ENCODE results near the gene LEMD2. TPM values are rescaled to one million over a fixed set of nuclear protein-coding genes. Genes with fewer than 3 reads are reported as not detected.

LEMD2 gene
- total RNA-seq, 5 donors from 2014 or later (not counting 1 experiment from before 2014, with no cell fraction given), result 115 to 125 (median 118) TPM

- Histone ChIP-seq H3K4me3 (ENCODE audit: control insufficient read depth in 1 of 2, extremely low read depth in 1 of 2, low read length in 1 of 2) (no peak overlapping the region), H3K27me3 (replicated peaks in 1 of 2; ENCODE audit: control insufficient read depth in 2 of 2, extremely low read depth in 1 of 2, insufficient read depth in 2 of 2, low read length in 1 of 2) (peaks cover 0 to 56% of the 10 kb centered on the region in 2 experiments), H3K9me3 (no peaks in the 10 kb centered on the region), H3K4me1 (ENCODE audit: control insufficient read depth in 1 of 2, extremely low read depth in 1 of 2, insufficient read depth in 2 of 2, low read length in 2 of 2) (no peaks in the 10 kb centered on the region), H3K27ac (ENCODE audit: low read length) (no peak overlapping the region), H3K36me3 (ENCODE audit: control insufficient read depth in 2 of 2, extremely low read depth in 1 of 2, insufficient read depth in 1 of 2, low read length in 1 of 2) (no peaks in the 10 kb centered on the region)
- H3K27ac Mint-ChIP-seq, result no peak overlapping the region
- H3K4me3 Mint-ChIP-seq, result no peak overlapping the region
- ChIA-PET CTCF (no interaction called here), POLR2A (no interaction called here)
- no peaks in the 10 kb centered on the region for H3K9me3 Mint-ChIP-seq
- WGBS (ENCODE audit: insufficient coverage), result 62% methylated on average over 10 of the region's 10 CpGs
- peaks cover 13 to 40% of the 10 kb centered on the region in 2 donors for H3K27me3 Mint-ChIP-seq
- H3K4me1 Mint-ChIP-seq, result no peaks in the 10 kb centered on the region
- DNase-seq (no peak), ATAC-seq (replicated peaks in 1 of 4) (no peak)
- H3K36me3 Mint-ChIP-seq, result no peaks in the 10 kb centered on the region
Observed at GRCh38 chr6:33797626-33798342, 8.9 kb upstream of the LEMD2 start.

GRCh38 chr6:33794910-33795623, 6.1 kb upstream of the LEMD2 start:
- POLR2A ChIA-PET, result interaction anchor here in 1 of 2 donors (0.5 kb wide), 1 partner anchor 319 kb away, joined by 3 read pairs; no protein-coding TSS in a partner anchor
- no peak for ATAC-seq (replicated peaks in 1 of 4)
- Histone ChIP-seq H3K9me3 (no peaks in the 10 kb centered on the region), H3K4me1 (ENCODE audit: control insufficient read depth in 1 of 2, extremely low read depth in 1 of 2, insufficient read depth in 2 of 2, low read length in 2 of 2) (no peaks in the 10 kb centered on the region), H3K4me3 (ENCODE audit: control insufficient read depth in 1 of 2, extremely low read depth in 1 of 2, low read length in 1 of 2) (no peak overlapping the region), H3K27me3 (replicated peaks in 1 of 2; ENCODE audit: control insufficient read depth in 2 of 2, extremely low read depth in 1 of 2, insufficient read depth in 2 of 2, low read length in 1 of 2) (peaks cover 0 to 35% of the 10 kb centered on the region in 2 experiments), H3K27ac (ENCODE audit: low read length) (no peak overlapping the region), H3K36me3 (ENCODE audit: control insufficient read depth in 2 of 2, extremely low read depth in 1 of 2, insufficient read depth in 1 of 2, low read length in 1 of 2) (no peaks in the 10 kb centered on the region)
- DNase-seq, result no peak
- WGBS (ENCODE audit: insufficient coverage), result 79% methylated on average over 8 of the region's 14 CpGs
- peaks cover 13 to 32% of the 10 kb centered on the region in 2 donors for H3K27me3 Mint-ChIP-seq
- H3K4me3 Mint-ChIP-seq, result no peak overlapping the region
- H3K27ac Mint-ChIP-seq, result no peak overlapping the region
- peaks cover 0 to 3% (median 0%) of the 10 kb centered on the region in 3 donors for H3K4me1 Mint-ChIP-seq
- CTCF ChIA-PET, result no interaction called here
- H3K9me3 Mint-ChIP-seq, result no peaks in the 10 kb centered on the region
- H3K36me3 Mint-ChIP-seq, result no peaks in the 10 kb centered on the region

GRCh38 chr6:33792981-33793380, 4.1 kb upstream of the LEMD2 start:
- ChIA-PET POLR2A (interaction anchor here in 1 of 2 donors (0.7 kb wide), 1 partner anchor 65 kb away, joined by 3 read pairs; no protein-coding TSS in a partner anchor), CTCF (no interaction called here)
- H3K27ac Mint-ChIP-seq, result no peak overlapping the region
- H3K36me3 Mint-ChIP-seq, result no peaks in the 10 kb centered on the region
- 80% methylated on average over 5 of the region's 10 CpGs for WGBS (ENCODE audit: insufficient coverage)
- Histone ChIP-seq H3K27ac (ENCODE audit: low read length) (no peak overlapping the region), H3K9me3 (no peaks in the 10 kb centered on the region), H3K4me1 (ENCODE audit: control insufficient read depth in 1 of 2, extremely low read depth in 1 of 2, insufficient read depth in 2 of 2, low read length in 2 of 2) (peaks cover 0 to 8% of the 10 kb centered on the region in 2 experiments), H3K36me3 (ENCODE audit: control insufficient read depth in 2 of 2, extremely low read depth in 1 of 2, insufficient read depth in 1 of 2, low read length in 1 of 2) (no peaks in the 10 kb centered on the region), H3K27me3 (replicated peaks in 1 of 2; ENCODE audit: control insufficient read depth in 2 of 2, extremely low read depth in 1 of 2, insufficient read depth in 2 of 2, low read length in 1 of 2) (peaks cover 0 to 30% of the 10 kb centered on the region in 2 experiments), H3K4me3 (ENCODE audit: control insufficient read depth in 1 of 2, extremely low read depth in 1 of 2, low read length in 1 of 2) (no peak overlapping the region)
- H3K4me1 Mint-ChIP-seq, result peaks cover 9 to 13% (median 12%) of the 10 kb centered on the region in 3 donors
- no peak overlapping the region for H3K4me3 Mint-ChIP-seq
- no peak for ATAC-seq (replicated peaks in 1 of 4)
- H3K9me3 Mint-ChIP-seq, result no peaks in the 10 kb centered on the region
- DNase-seq, result no peak
- peaks cover 9 to 17% of the 10 kb centered on the region in 2 donors for H3K27me3 Mint-ChIP-seq

GRCh38 chr6:33791620-33792019, 2.7 kb upstream of the LEMD2 start:
- POLR2A ChIA-PET, result no interaction called here
- H3K4me1 Mint-ChIP-seq, result peaks cover 22 to 27% (median 26%) of the 10 kb centered on the region in 3 donors
- H3K9me3 Mint-ChIP-seq, result no peaks in the 10 kb centered on the region
- H3K36me3 Mint-ChIP-seq, result peaks cover 5% of the 10 kb centered on the region
- Histone ChIP-seq H3K27ac (ENCODE audit: low read length) (no peak overlapping the region), H3K9me3 (no peaks in the 10 kb centered on the region), H3K36me3 (ENCODE audit: control insufficient read depth in 2 of 2, extremely low read depth in 1 of 2, insufficient read depth in 1 of 2, low read length in 1 of 2) (peaks cover 0 to 2% of the 10 kb centered on the region in 2 donors), H3K27me3 (replicated peaks in 1 of 2; ENCODE audit: control insufficient read depth in 2 of 2, extremely low read depth in 1 of 2, insufficient read depth in 2 of 2, low read length in 1 of 2) (peaks cover 0 to 23% of the 10 kb centered on the region in 2 experiments), H3K4me3 (ENCODE audit: control insufficient read depth in 1 of 2, extremely low read depth in 1 of 2, low read length in 1 of 2) (no peak overlapping the region), H3K4me1 (ENCODE audit: control insufficient read depth in 1 of 2, extremely low read depth in 1 of 2, insufficient read depth in 2 of 2, low read length in 2 of 2) (peaks cover 12 to 21% of the 10 kb centered on the region in 2 experiments)
- peaks cover 0 to 8% of the 10 kb centered on the region in 2 donors for H3K27me3 Mint-ChIP-seq
- ATAC-seq (replicated peaks in 1 of 4), result no peak
- CTCF ChIA-PET, result interaction anchor here in 1 of 2 donors (0.7 kb wide), 1 partner anchor 372 kb away, joined by 3 read pairs; no protein-coding TSS in a partner anchor
- no peak for DNase-seq
- WGBS (ENCODE audit: insufficient coverage), result 83% methylated on average over 4 of the region's 7 CpGs
- no peak overlapping the region for H3K4me3 Mint-ChIP-seq
- no peak overlapping the region for H3K27ac Mint-ChIP-seq

- Histone ChIP-seq H3K27me3 (replicated peaks in 1 of 2; ENCODE audit: control insufficient read depth in 2 of 2, extremely low read depth in 1 of 2, insufficient read depth in 2 of 2, low read length in 1 of 2) (peaks cover 0 to 16% of the 10 kb centered on the region in 2 experiments), H3K4me1 (ENCODE audit: control insufficient read depth in 1 of 2, extremely low read depth in 1 of 2, insufficient read depth in 2 of 2, low read length in 2 of 2) (peaks cover 17 to 25% of the 10 kb centered on the region in 2 experiments), H3K36me3 (ENCODE audit: control insufficient read depth in 2 of 2, extremely low read depth in 1 of 2, insufficient read depth in 1 of 2, low read length in 1 of 2) (peaks cover 0 to 2% of the 10 kb centered on the region in 2 donors), H3K9me3 (no peaks in the 10 kb centered on the region), H3K27ac (ENCODE audit: low read length) (no peak overlapping the region), H3K4me3 (ENCODE audit: control insufficient read depth in 1 of 2, extremely low read depth in 1 of 2, low read length in 1 of 2) (no peak overlapping the region)
- POLR2A ChIA-PET, result interaction anchor here in 1 of 2 donors (0.5 kb wide), 1 partner anchor 378 kb away, joined by 8 read pairs; no protein-coding TSS in a partner anchor
- Mint-ChIP-seq H3K4me1 (peaks cover 30 to 34% (median 33%) of the 10 kb centered on the region in 3 donors), H3K4me3 (peak overlapping the region in 1 of 3 donors; percentile 50), H3K9me3 (no peaks in the 10 kb centered on the region), H3K36me3 (peaks cover 9% of the 10 kb centered on the region), H3K27me3 (peaks cover 0 to 4% of the 10 kb centered on the region in 2 donors), H3K27ac (no peak overlapping the region)
- WGBS (ENCODE audit: insufficient coverage), result 89% methylated on average over 3 of the region's 5 CpGs
- CTCF ChIA-PET, result interaction anchor here (0.5 to 0.7 kb wide), 2 partner anchors 373 to 446 kb away, joined by 3 read pairs; partner anchors contain the start of gene HMGA1 (in 1 of the 2)
- DNase-seq, result no peak
- ATAC-seq (replicated peaks in 1 of 4), result no peak
Observed at GRCh38 chr6:33790910-33791309, 2.0 kb upstream of the LEMD2 start.

GRCh38 chr6:33790379-33790778, 1.4 kb upstream of the LEMD2 start:
- Histone ChIP-seq H3K4me3 (ENCODE audit: control insufficient read depth in 1 of 2, extremely low read depth in 1 of 2, low read length in 1 of 2) (no peak overlapping the region), H3K9me3 (no peaks in the 10 kb centered on the region), H3K27ac (ENCODE audit: low read length) (no peak overlapping the region), H3K4me1 (ENCODE audit: control insufficient read depth in 1 of 2, extremely low read depth in 1 of 2, insufficient read depth in 2 of 2, low read length in 2 of 2) (peaks cover 17 to 31% of the 10 kb centered on the region in 2 experiments), H3K36me3 (ENCODE audit: control insufficient read depth in 2 of 2, extremely low read depth in 1 of 2, insufficient read depth in 1 of 2, low read length in 1 of 2) (peaks cover 0 to 2% of the 10 kb centered on the region in 2 donors), H3K27me3 (replicated peaks in 1 of 2; ENCODE audit: control insufficient read depth in 2 of 2, extremely low read depth in 1 of 2, insufficient read depth in 2 of 2, low read length in 1 of 2) (peaks cover 0 to 13% of the 10 kb centered on the region in 2 experiments)
- peak overlapping the region; percentile 4 to 50 (median 17) for H3K4me3 Mint-ChIP-seq
- H3K27ac Mint-ChIP-seq, result peak overlapping the region in 1 of 2 donors; percentile 18
- peaks cover 9% of the 10 kb centered on the region for H3K36me3 Mint-ChIP-seq
- ATAC-seq (replicated peaks in 1 of 4) (no peak), DNase-seq (no peak)
- peaks cover 0 to 4% of the 10 kb centered on the region in 2 donors for H3K27me3 Mint-ChIP-seq
- peaks cover 35 to 38% (median 36%) of the 10 kb centered on the region in 3 donors for H3K4me1 Mint-ChIP-seq
- ChIA-PET POLR2A (interaction anchor here in 1 of 2 donors (0.5 kb wide), 1 partner anchor 379 kb away, joined by 8 read pairs; no protein-coding TSS in a partner anchor), CTCF (interaction anchor here (0.5 kb wide), 2 partner anchors 46 to 446 kb away, joined by 3 to 4 read pairs; partner anchors contain the start of gene HMGA1 (in 1 of the 2))
- H3K9me3 Mint-ChIP-seq, result no peaks in the 10 kb centered on the region
- 80% methylated on average over 1 of the region's 2 CpGs for WGBS (ENCODE audit: insufficient coverage)

Measured in T-cell (primary cell).